A673 (cell line): ENCODE measurements around the gene THOP1.

ENCODE experiments used
- CTCF ChIP-seq: fragments of 300-800, 200-600 bp; sonication (generic); conservative IDR thresholded peaks from 2 replicates; pipeline ENCODE4 v1.5.1; 2017; ENCODE audit warnings: low read depth, mild to moderate bottlenecking, antibody characterized with exemption, low read length, moderate library complexity, mixed read lengths
- EZH2 ChIP-seq: fragments of 200-600 bp; sonication (generic); IDR thresholded peaks from 2 replicates; pipeline ENCODE4 v1.6.1; 2017; ENCODE audit warnings: borderline replicate concordance, low read depth, mild to moderate bottlenecking, mixed read lengths, antibody characterized with exemption, low read length; ENCODE audit not compliant: poor library complexity, severe bottlenecking

GRCh38 chr19:2811221-2811722 is 26.0 kb downstream of the THOP1 start:
- TF ChIP-seq EZH2 (no peak), CTCF (no peak)
